SK-N-SH treated with all-trans-retinoic acid at 6 μM for 48 hours (cell line): ENCODE results near the gene MOV10L1.

ENCODE experiments used
- OSR1 ChIP-seq: fragments of 250-450 bp; sonication (Bioruptor Pico); IDR thresholded peaks from 2 replicates; pipeline ENCODE4 v1.8.0; 2022; ENCODE audit warnings: moderate library complexity, mild to moderate bottlenecking, inconsistent platforms
- TCF4 ChIP-seq: fragments of 250-450 bp; sonication (Bioruptor Pico); IDR thresholded peaks from 2 replicates; pipeline ENCODE4 v1.8.0; 2021; ENCODE audit warnings: mild to moderate bottlenecking, moderate library complexity, borderline replicate concordance
- TOX ChIP-seq: fragments of 250-450 bp; sonication (Bioruptor Pico); IDR thresholded peaks from 2 replicates; pipeline ENCODE4 v1.8.0; 2021; ENCODE audit warnings: mild to moderate bottlenecking, moderate library complexity, borderline replicate concordance
- TF ChIP-seq, protein P1 (sequence below): fragments of 250-450 bp; sonication (Bioruptor Pico); IDR thresholded peaks from 2 replicates; pipeline ENCODE4 v1.8.0; 2020; ENCODE audit warnings: mild to moderate bottlenecking, moderate library complexity, borderline replicate concordance
- TF ChIP-seq, protein P2 (sequence below): fragments of 250-450 bp; sonication (Bioruptor Pico); IDR thresholded peaks from 2 replicates; pipeline ENCODE4 v1.5.1; 2020; ENCODE audit warnings: low read depth, mild to moderate bottlenecking, moderate library complexity
- TF ChIP-seq, protein P3 (sequence below): fragments of 250-450 bp; sonication (Bioruptor Pico); IDR thresholded peaks from 2 replicates; pipeline ENCODE4 v1.5.1; 2021; ENCODE audit warnings: mild to moderate bottlenecking, moderate library complexity

DNA sequence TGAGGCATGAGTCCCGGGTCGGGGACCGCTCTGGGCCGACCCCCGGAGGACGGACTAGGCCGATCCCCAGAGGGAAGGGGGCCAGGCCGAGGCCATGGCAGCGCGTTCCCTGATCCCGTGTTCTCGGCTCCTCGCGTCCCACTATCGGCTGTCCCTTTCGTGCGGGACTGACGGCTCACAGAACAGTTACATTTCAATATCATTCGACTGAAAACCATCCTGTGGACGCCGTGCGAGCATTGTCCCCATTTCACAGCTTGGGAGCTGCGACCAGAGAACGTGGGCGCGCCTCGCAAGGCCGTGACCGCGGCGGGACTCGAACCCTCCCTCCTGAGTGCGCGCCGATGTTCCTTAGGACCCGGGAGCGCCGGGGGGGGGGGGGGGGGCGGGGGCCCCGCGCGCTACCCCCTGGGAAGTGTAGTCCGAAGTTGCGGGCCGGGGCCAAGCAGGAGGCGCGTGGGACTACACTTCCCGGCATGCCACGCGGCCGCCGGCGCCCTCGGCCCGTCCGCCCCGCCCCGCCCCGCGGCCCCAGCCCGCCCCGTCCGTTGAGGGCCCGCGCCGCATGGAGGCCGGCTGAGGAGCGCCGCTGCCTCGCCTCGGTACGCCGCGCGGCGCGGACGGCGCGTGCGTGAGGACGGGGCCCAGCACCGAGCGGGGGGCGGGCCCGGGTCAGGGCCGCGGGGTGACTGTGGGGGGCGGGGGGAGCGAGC, 95.7 kb downstream of the MOV10L1 start, which contains the start of gene TRABD:
- TF ChIP-seq, protein P1, sequence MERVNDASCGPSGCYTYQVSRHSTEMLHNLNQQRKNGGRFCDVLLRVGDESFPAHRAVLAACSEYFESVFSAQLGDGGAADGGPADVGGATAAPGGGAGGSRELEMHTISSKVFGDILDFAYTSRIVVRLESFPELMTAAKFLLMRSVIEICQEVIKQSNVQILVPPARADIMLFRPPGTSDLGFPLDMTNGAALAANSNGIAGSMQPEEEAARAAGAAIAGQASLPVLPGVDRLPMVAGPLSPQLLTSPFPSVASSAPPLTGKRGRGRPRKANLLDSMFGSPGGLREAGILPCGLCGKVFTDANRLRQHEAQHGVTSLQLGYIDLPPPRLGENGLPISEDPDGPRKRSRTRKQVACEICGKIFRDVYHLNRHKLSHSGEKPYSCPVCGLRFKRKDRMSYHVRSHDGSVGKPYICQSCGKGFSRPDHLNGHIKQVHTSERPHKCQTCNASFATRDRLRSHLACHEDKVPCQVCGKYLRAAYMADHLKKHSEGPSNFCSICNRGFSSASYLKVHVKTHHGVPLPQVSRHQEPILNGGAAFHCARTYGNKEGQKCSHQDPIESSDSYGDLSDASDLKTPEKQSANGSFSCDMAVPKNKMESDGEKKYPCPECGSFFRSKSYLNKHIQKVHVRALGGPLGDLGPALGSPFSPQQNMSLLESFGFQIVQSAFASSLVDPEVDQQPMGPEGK (CRISPR knock-in tag) = no peak
- TF ChIP-seq TCF4 (CRISPR knock-in tag) (no peak), OSR1 (no peak), TOX (CRISPR knock-in tag) (no peak)
- TF ChIP-seq, protein P2, sequence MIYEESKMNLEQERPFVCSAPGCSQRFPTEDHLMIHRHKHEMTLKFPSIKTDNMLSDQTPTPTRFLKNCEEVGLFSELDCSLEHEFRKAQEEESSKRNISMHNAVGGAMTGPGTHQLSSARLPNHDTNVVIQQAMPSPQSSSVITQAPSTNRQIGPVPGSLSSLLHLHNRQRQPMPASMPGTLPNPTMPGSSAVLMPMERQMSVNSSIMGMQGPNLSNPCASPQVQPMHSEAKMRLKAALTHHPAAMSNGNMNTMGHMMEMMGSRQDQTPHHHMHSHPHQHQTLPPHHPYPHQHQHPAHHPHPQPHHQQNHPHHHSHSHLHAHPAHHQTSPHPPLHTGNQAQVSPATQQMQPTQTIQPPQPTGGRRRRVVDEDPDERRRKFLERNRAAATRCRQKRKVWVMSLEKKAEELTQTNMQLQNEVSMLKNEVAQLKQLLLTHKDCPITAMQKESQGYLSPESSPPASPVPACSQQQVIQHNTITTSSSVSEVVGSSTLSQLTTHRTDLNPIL (CRISPR knock-in tag) = no peak
- TF ChIP-seq, protein P3, sequence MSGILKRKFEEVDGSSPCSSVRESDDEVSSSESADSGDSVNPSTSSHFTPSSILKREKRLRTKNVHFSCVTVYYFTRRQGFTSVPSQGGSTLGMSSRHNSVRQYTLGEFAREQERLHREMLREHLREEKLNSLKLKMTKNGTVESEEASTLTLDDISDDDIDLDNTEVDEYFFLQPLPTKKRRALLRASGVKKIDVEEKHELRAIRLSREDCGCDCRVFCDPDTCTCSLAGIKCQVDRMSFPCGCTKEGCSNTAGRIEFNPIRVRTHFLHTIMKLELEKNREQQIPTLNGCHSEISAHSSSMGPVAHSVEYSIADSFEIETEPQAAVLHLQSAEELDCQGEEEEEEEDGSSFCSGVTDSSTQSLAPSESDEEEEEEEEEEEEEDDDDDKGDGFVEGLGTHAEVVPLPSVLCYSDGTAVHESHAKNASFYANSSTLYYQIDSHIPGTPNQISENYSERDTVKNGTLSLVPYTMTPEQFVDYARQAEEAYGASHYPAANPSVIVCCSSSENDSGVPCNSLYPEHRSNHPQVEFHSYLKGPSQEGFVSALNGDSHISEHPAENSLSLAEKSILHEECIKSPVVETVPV = no peak
